ENCODE results near the gene TTC8. TPM values are rescaled to one million over a fixed set of nuclear protein-coding genes. Genes with fewer than 3 reads are reported as not detected.
A peak's percentile ranks its signal among the peaks of the same experiment; 100 is the strongest.

Gene TTC8
- total RNA-seq, 1 donor from 2014 or later: 12.2 TPM

DNA sequence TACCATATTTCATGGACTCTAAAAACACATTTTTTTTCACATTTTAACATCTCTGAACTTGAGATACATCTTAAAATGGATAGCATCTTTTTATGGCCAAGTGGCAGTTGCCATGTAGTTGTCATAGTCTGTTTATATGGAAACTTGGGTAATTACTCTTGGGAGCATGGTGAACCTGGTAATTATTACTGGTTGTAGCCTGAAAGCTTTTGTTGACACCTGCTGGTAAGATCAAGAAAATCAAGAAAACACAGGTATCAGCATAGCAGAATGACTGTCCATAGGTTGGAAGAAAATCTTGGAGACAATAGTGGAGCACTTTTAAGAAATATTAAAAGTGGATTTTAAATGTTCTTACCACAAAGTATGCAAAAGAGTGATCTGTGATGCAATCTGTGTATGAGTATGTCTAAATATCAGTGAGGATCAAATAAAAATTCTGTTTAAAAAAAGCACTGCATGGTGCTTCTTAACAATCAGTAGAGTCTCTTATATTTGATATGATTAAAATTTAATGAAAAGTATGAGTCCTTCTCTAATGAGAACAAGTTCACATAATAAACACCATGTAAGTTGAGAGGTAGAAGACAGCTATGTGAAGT, 44.2 kb downstream of the TTC8 start:
- no peak for DNase-seq

DNA sequence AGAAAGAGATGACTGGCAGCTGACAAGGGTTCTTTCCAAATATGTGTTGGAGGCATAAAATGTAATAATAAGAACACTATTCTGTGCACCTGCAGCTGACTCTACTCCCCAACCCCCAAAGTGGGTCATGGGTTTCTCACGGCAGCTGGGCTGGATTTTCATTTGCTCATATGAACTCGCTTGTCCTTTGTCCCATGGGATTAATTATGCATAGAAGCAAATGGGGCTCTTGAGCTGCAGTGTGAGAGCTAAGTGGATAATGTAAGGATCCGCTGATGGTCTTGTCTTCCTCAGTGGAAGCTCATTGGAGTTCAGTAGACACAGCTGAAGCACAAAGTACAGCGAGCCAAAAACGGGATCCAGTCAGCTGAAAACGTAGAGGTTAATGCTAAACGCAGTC, 46.3 kb downstream of the TTC8 start:
- no peak for DNase-seq

DNA sequence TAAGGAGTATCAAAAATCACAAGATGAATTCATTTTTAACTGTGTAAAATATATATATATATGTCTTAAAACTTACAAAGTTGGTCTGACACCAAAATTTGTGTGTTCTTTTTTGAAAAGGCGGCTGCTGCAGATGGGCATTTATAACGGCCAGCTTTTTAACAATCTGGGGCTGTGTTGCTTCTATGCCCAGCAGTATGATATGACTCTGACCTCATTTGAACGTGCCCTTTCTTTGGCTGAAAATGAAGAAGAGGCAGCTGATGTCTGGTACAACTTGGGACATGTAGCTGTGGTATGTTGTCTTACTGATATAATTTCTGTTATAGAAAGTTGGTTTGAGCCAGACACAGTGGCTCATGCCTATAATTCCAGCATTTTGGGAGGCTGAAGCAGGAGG, 47.0 kb downstream of the TTC8 start:
- DNase-seq: no peak

DNA sequence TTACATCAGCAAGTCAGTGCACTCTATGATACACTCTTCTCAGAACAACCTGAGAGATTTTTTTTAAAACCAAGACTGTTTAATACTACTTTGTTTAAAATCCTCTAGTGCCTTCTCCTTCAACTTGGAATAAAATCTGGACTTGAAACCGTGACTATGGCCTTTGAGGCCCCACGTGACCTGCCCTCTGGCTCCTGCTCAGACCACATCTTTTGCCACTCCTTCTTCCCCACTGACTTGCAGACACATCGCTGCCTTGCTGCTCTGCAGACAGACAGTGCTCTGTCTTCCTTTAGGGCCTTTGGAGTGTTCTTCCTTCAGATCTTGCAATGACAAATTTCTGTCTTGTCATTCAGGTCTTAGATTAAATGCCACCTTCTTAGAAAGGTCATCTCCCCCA, 48.5 kb downstream of the TTC8 start:
- DNase-seq: no peak

DNA sequence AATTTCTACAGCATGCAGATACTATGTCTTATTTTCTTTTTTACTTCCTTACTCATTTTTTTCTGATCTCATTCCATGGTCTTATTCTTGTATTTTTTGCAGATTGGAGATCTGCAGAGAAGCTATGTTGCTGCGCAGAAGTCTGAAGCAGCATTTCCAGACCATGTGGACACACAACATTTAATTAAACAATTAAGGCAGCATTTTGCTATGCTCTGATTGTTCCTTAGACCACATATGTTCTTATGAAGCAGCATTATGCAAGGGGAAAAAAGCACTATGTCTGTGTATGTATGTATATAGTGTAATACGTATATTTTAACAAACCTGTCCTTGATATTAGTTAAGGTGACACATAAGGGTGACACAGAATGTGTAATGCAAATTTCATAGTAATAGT, 52.7 kb downstream of the TTC8 start:
- no peak for DNase-seq

DNA sequence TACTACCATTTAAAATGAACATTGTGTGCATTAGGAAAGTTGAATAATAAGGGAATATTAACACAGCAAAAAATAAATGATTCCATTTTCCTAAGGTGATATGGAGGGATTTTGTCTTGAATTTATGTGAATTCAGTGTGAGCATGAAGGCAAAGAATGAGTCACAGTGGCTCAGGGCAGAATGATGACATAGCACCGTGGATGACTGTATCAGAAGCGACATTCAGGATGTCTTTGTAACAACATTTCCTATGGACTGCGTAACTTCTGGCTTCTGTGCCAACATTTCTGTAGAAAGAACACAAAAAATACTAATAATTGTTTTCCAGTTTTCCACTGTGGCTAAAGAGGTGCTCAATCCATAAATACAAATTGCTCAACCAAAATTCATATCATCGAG, 54.6 kb downstream of the TTC8 start:
- no peak for DNase-seq

DNA sequence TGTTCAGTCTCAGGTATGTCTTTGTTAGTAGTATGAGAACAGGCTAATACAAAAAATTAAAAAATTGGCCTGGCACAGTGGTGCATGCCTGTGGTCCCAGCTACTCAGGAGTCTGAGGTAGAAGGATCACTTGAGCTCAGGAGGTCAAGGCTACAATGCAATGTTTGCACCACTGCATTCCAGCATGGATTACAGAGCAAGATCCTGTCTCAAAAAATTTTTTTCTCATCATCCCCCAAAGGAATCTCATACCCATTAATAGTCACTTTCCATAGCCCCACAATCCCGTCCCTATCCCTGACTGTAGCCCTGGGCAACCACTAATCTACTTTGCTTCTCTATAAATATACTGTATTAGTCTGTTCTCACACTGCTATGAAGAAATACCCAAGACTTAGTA, 57.8 kb downstream of the TTC8 start:
- no peak for DNase-seq

DNA sequence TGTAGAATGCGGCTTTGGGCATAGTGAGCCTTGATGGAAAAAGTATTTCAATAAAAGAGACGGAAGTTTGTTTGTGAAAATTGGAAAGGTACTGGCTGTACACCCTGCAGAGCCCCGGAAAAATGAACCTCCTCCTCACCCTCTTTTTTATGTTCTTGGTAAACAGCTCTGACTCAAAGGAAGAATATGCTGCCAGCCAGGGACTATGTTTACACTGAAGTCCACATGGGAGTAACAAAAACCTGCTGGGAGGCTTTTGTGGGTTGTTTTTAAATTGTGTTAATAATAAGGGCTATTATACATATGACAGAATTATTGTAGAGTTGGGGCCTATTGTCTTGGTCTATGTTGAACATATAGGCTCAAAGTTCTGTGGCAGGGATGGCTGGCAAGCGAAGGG, 70.7 kb downstream of the TTC8 start:
- DNase-seq: no peak

DNA sequence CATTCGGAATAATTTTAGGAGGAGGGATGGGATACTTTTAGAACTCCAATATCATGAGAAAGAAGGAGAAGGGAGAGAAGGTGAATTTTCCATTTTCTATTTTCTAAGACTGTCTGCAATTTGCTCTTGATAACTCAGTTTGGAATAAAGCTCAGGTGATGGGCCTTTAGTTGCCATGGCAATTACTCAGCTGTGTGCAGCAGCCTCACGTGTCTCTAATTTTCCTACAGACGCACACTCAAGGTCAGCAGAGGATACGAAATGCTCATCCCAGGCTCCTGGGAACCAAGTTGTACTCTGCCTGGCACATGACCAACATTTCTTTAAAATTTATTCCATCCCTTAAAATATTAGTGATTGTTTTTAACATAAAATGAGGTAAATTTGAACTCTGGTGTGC, 76.7 kb downstream of the TTC8 start:
- DNase-seq: no peak

DNA sequence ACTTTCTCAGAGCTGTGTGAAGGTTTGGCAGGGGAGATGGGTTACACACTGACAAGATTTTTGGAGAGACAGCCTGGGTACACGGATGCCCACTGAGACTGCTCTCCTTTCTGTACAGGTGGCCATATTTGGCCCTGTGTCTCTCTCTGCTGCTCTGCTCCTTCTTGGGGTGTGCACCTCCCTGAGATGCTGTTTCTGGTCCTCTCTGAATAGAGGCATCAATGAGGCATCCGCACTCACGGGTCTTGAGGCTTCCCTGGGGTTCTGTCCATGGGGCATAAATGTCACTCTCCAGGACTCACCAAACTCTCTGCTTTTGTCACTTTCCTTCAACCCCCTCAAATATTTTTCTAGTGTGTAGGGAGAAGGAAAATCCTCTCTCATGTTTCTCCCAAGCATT, 77.5 kb downstream of the TTC8 start:
- DNase-seq: no peak

DNA sequence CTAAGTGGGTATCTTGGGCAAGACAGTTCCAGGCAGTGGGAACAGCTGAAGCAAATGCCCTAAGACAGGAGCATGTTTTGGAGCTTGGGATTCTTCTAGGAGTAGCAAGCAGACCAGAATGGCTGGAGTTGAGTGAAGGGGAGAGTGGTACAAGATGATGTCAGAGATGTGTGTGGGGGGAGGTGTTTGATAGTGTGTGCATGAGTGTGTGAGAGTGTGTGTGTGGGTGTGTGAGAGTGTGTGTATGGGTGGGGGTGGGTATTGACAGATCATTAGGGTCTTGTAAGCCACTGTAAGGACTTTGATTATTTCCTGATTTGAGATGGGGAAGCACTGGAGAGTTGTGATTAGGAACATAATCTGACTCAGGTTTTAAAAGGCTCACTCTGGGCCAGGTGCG, 78.4 kb downstream of the TTC8 start:
- DNase-seq: no peak

DNA sequence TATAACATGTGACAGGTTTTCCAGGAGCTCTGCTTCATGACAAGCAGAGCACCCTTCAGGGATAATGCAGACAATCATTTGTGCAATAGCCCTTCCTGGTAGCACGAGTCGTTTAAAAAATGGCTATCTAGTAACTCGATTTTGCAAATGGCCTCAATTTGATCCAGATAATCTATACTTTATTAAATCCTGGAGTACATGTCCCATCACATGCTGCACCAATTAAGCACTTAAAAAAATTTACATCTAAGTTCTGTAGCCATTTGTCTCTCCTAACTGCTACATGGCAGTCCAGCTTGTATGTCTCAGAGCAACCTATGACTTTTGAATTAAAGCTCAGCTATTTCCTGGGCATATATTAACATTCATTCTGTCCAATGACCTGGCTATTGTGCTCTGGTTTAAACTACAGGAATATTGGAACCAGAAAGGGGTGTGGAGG, 79.8 kb downstream of the TTC8 start:
- no peak for DNase-seq

DNA sequence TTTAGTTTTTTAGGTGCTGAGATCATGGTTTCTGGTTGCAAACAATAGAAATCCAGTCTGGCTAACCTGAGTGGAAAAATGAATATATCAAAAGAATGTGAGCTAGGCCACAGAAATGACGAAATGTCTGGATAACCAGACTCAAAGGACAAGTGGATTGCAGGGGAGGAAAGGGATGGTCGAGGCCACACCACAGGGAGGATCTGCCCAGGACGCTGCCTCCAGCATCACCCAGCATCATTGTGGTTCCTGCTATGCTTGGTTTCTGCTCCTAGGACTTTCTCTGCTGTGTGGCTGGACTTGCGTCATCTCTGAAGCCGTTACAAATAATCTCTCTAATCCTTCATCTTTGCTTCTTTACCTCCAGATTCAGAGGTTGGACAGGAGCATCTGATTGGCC, 80.4 kb downstream of the TTC8 start:
- DNase-seq: no peak

DNA sequence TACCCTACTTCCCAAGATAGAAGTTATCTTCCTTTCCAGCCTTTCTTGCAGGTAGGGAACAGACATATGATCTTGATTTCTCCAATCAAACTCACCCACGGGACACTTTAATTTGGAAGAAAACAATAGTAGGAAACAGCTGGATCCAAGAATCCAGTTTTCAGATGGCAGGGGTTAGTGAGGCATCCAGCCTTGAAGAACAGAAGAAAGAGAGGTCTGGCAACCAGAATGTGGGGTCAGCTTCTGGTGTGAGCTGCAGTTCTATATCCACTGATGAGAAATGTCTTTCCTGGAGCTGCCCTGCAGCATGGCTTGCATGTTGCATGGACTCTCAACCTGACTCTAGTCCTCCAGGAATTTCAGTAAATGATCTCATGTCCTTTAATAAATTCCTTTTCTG, 83.8 kb downstream of the TTC8 start:
- no peak for DNase-seq

DNA sequence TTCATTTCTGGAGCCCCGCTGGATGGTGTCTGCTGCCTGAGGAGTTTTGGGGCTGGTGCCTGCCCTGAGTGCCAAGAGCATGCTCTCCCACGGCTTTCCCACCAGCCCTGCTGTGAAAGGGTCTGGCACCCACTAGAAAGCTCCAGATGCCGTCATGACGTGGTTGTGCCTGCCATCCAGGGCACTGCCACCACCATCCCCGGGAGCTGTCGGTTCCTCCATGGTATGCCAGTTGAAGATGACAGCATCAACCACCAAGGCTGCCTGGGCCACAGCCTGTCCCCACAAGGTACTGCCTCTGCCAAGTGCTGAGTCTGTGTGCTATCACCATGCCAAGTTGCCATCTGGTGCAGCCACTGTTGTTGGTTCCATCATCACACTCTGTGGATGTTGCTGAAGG, 85.9 kb downstream of the TTC8 start:
- peak; percentile 6 for DNase-seq

DNA sequence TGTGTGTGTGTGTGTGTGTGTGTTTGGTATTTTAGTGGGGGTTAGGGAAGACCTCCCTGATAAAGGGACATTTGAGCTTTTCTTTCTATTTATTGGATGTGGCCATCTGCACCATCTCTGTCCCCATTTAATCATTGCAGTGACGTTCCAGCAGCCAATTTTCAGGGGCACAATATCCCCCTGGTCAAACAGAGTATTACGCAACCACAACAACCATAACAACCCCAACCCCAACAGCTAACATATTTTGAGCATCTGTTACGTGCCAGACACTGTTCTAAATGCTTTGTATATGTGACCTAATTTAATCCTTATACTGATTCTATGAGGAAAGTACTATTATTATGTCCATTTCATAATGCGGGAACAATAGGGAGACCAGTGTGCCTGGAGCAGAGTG, 87.4 kb downstream of the TTC8 start:
- DNase-seq: no peak

DNA sequence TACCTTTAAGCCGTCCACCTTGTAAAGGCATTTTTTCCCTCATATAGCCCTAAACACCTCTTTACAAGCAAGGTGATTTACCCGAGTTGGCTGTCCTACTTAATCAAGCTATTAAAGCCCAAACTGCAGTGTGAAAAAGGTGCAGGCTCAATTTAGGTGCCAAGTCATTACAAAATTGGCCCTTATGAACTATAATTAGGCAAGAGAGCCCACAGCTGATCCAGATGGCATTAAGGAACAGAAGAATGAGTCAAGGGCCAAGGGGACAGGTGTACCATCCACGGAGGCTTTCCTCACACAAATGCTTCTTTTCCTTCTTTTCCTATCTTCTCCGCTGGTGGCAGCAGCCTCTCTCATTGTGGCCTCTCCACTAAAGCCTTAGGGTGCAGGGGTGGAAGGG, 90.5 kb downstream of the TTC8 start:
- DNase-seq: no peak

DNA sequence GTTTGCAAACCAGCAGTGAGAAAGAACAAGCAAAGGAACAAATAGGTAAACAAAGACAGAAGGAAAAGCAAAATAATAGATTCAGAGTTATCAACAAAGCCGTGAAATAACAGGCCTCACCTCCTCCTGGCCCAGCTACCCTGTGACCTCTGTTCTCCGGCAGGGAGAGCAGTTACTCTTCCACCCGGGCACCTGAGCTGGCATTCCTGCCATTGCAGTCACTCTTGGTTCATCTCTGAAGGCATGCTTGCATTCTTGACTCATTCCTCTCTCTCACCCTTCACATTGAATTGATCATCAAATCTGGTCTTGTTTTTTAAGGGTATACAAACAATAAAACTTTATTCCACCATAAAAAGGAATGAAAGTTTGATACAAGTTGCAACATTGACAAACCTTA, 95.1 kb downstream of the TTC8 start:
- DNase-seq: no peak

Small RNA genes lying within 50 kb of the gene (small RNA-seq; reads per million reads assigned to genes)
- gene RF00019 (not detected), gene RNU4-92P (not detected)

Other genes starting within 250 kb of the TTC8 start
- gene EML5, start 31.7 kb upstream of the TTC8 start, total RNA-seq: 30.3 TPM

All from occipital lobe (tissue), 3 donors.